ENCODE measurements around the gene SPEF1.

- TF ChIP-seq YY1 (IDR thresholded peaks at IDR 0.05; ENCODE audit: insufficient read depth, insufficient read length) (no peak), ZNF274 (IDR thresholded peaks at IDR 0.05; ENCODE audit: low read depth, low read length) (no peak)
Measured at GRCh38 chr20:3803289-3803688, 22.0 kb upstream of the SPEF1 start.

Measured in NT2/D1 (cell line).